ENCODE measurements around the gene SMAP1. TPM values are rescaled to one million over a fixed set of nuclear protein-coding genes. Genes with fewer than 3 reads are reported as not detected.
"Not testable (repeated sequence)": the region's sequence is repeated elsewhere in the genome, so short reads cannot be mapped to it uniquely, and the experiment has no call there.

Gene SMAP1
- polyA plus RNA-seq, 4 donors = 26.9 to 31.3 (median 27.4) TPM

- no peak for DNase-seq (ENCODE audit: low read depth in 4 of 4, low spot score in 2 of 4)
Observed at GRCh38 chr6:70735513-70735912, 67.8 kb downstream of the SMAP1 start.

- DNase-seq (ENCODE audit: low read depth in 4 of 4, low spot score in 2 of 4) = no peak
Observed at GRCh38 chr6:70738028-70738427, 70.3 kb downstream of the SMAP1 start.

- no peak for DNase-seq (ENCODE audit: low read depth in 4 of 4, low spot score in 2 of 4)
Observed at GRCh38 chr6:70739534-70739933, 71.9 kb downstream of the SMAP1 start.

- DNase-seq (ENCODE audit: low read depth in 4 of 4, low spot score in 2 of 4) = not testable (repeated sequence)
Observed at GRCh38 chr6:70740746-70741145, 73.1 kb downstream of the SMAP1 start.

GRCh38 chr6:70742462-70742861, 74.8 kb downstream of the SMAP1 start:
- not testable (repeated sequence) for DNase-seq (ENCODE audit: low read depth in 4 of 4, low spot score in 2 of 4)

GRCh38 chr6:70753870-70754380, 86.2 kb downstream of the SMAP1 start:
- DNase-seq (ENCODE audit: low read depth in 4 of 4, low spot score in 2 of 4) = no peak

GRCh38 chr6:70758883-70759282, 91.2 kb downstream of the SMAP1 start:
- DNase-seq (ENCODE audit: low read depth in 4 of 4, low spot score in 2 of 4) = no peak

GRCh38 chr6:70763754-70764510, 96.2 kb downstream of the SMAP1 start:
- DNase-seq (ENCODE audit: low read depth in 4 of 4, low spot score in 2 of 4) = no peak

GRCh38 chr6:70764706-70765105, 97.0 kb downstream of the SMAP1 start:
- peak in 1 of 4 donors; percentile 8 for DNase-seq (ENCODE audit: low read depth in 4 of 4, low spot score in 2 of 4)

GRCh38 chr6:70771351-70771750, 103.7 kb downstream of the SMAP1 start:
- not testable (repeated sequence) for DNase-seq (ENCODE audit: low read depth in 4 of 4, low spot score in 2 of 4)

- no peak for DNase-seq (ENCODE audit: low read depth in 4 of 4, low spot score in 2 of 4)
Observed at GRCh38 chr6:70779934-70780333, 112.3 kb downstream of the SMAP1 start.

- no peak for DNase-seq (ENCODE audit: low read depth in 4 of 4, low spot score in 2 of 4)
Observed at GRCh38 chr6:70790483-70791224, 123.0 kb downstream of the SMAP1 start.

GRCh38 chr6:70797625-70798024, 129.9 kb downstream of the SMAP1 start:
- DNase-seq (ENCODE audit: low read depth in 4 of 4, low spot score in 2 of 4) = no peak

GRCh38 chr6:70806086-70806485, 138.4 kb downstream of the SMAP1 start:
- no peak for DNase-seq (ENCODE audit: low read depth in 4 of 4, low spot score in 2 of 4)

- no peak for DNase-seq (ENCODE audit: low read depth in 4 of 4, low spot score in 2 of 4)
Observed at GRCh38 chr6:70811788-70812187, 144.1 kb downstream of the SMAP1 start.

- no peak for DNase-seq (ENCODE audit: low read depth in 4 of 4, low spot score in 2 of 4)
Observed at GRCh38 chr6:70813885-70814284, 146.2 kb downstream of the SMAP1 start.

- DNase-seq (ENCODE audit: low read depth in 4 of 4, low spot score in 2 of 4) = no peak
Observed at GRCh38 chr6:70819646-70820045, 152.0 kb downstream of the SMAP1 start.

- DNase-seq (ENCODE audit: low read depth in 4 of 4, low spot score in 2 of 4) = no peak
Observed at GRCh38 chr6:70820778-70821177, 153.1 kb downstream of the SMAP1 start.

- no peak for DNase-seq (ENCODE audit: low read depth in 4 of 4, low spot score in 2 of 4)
Observed at GRCh38 chr6:70821751-70822150, 154.1 kb downstream of the SMAP1 start.

- no peak for DNase-seq (ENCODE audit: low read depth in 4 of 4, low spot score in 2 of 4)
Observed at GRCh38 chr6:70823651-70824050, 156.0 kb downstream of the SMAP1 start.

GRCh38 chr6:70831427-70831826, 163.7 kb downstream of the SMAP1 start:
- no peak for DNase-seq (ENCODE audit: low read depth in 4 of 4, low spot score in 2 of 4)

- no peak for DNase-seq (ENCODE audit: low read depth in 4 of 4, low spot score in 2 of 4)
Observed at GRCh38 chr6:70834520-70834919, 166.8 kb downstream of the SMAP1 start.
